Measurements from ENCODE around the gene MUS81. TPM values are rescaled to one million over a fixed set of nuclear protein-coding genes. Genes with fewer than 3 reads are reported as not detected.

The MUS81 gene
- total and polyA plus RNA-seq, 9 donors = 15.9 to 87.0 (median 55.7) TPM

GRCh38 chr11:65900899-65901180 lies 40.6 kb downstream of the MUS81 start:
- Histone ChIP-seq H3K27me3 (peaks cover 4% of the 10 kb centered on the region), H3K4me1 (ENCODE audit: insufficient read depth) (peaks cover 2% of the 10 kb centered on the region), H3K9me3 (no peaks in the 10 kb centered on the region), H3K27ac (no peak overlapping the region), H3K36me3 (no peaks in the 10 kb centered on the region), H3K4me3 (no peak overlapping the region)
- no peak for DNase-seq
- TF ChIP-seq POLR2A (IDR thresholded peaks at IDR 0.05) = no peak
- no peak for TF ChIP-seq CTCF (IDR thresholded peaks at IDR 0.05)
- no peak for TF ChIP-seq EP300 (IDR thresholded peaks at IDR 0.05)
- WGBS, 3 donors = 62 to 66% (median 64%) methylated on average over 11 of the region's 11 CpGs
- intact Hi-C loops (cut with DNase I) = no loop called here

DNA sequence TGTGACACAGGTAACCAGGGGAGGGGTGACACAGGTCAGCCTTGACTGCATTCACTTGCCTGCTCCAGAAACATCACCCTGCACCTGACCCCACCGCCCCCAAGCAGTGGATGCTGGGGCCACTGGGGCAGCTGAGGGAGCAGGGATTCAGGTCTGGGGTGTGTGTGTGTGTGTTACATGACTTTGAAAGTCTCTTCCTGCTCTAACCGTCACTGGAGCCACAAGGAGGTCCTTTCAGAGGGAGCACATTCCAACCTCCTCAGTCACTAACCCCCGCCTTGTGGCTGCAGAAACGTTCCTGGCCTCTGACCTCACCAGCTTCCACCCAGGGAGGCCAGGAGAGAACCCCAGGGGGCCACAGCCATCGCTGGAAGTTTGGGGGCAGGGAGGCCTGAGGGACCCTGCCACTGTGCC lies 42.8 kb downstream of the MUS81 start:
- no peak overlapping the region for H3K27ac ChIP-seq
- peaks cover 4% of the 10 kb centered on the region for H3K27me3 ChIP-seq
- H3K36me3 ChIP-seq = no peaks in the 10 kb centered on the region
- H3K9me3 ChIP-seq = no peaks in the 10 kb centered on the region
- H3K4me1 ChIP-seq (ENCODE audit: insufficient read depth) = peaks cover 2% of the 10 kb centered on the region
- intact Hi-C loops (cut with DNase I) = no loop called here
- no peak for DNase-seq
- no peak for TF ChIP-seq POLR2A (IDR thresholded peaks at IDR 0.05)
- TF ChIP-seq CTCF (IDR thresholded peaks at IDR 0.05) = no peak
- no peak overlapping the region for H3K4me3 ChIP-seq
- 18 to 31% (median 25%) methylated on average over 5 of the region's 5 CpGs for WGBS, 3 donors

DNA sequence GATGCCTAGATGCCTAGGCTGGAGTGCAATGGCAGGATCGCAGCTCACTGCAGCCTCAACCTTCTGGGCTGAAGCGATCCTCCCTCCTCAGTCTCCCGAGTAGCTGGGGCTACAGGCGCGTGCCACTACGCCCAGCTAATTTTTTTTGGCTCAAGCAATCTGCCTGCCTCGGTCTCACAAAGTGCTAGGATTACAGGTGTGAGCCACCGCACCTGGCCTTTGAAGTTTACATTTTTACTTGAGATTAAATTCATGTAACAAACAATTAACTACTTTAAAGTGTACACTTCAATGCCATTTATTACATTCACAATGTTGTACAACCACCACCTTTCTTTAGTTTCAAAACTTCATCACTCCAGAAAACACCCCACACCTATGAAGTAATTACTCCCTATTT lies 43.5 kb downstream of the MUS81 start:
- intact Hi-C loops (cut with DNase I) = no loop called here
- H3K4me3 ChIP-seq = no peak overlapping the region
- 71 to 76% (median 73%) methylated on average over 8 of the region's 8 CpGs for WGBS, 3 donors
- H3K27me3 ChIP-seq = peaks cover 3% of the 10 kb centered on the region
- TF ChIP-seq EP300 (IDR thresholded peaks at IDR 0.05) (no peak), CTCF (IDR thresholded peaks at IDR 0.05) (no peak), POLR2A (IDR thresholded peaks at IDR 0.05) (no peak)
- H3K36me3 ChIP-seq = no peaks in the 10 kb centered on the region
- H3K4me1 ChIP-seq (ENCODE audit: insufficient read depth) = peaks cover 2% of the 10 kb centered on the region
- DNase-seq = no peak
- H3K9me3 ChIP-seq = no peaks in the 10 kb centered on the region
- no peak overlapping the region for H3K27ac ChIP-seq

DNA sequence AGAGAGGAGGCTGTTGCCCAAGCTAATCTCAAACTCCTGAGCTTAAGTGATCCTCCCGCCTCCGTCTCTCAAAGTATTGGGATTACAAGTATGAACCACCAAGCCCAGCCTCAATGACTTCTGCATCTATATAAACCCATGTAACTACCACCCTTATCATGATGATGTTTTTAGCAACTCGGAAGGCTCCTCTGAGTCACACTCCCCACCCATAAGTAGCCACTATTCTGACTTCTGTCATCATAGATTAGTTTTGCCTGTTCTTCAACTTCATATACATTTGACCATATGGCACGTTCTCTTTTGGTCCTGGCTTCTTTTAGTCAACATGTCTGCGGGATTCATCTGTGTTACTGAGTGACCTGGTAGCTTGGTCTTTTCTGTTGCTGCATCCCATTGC lies 46.4 kb downstream of the MUS81 start:
- TF ChIP-seq CTCF (IDR thresholded peaks at IDR 0.05) = no peak
- TF ChIP-seq EP300 (IDR thresholded peaks at IDR 0.05) = no peak
- no peak for TF ChIP-seq POLR2A (IDR thresholded peaks at IDR 0.05)
- 81 to 89% (median 84%) methylated on average over 5 of the region's 5 CpGs for WGBS, 3 donors
- DNase-seq = no peak
- intact Hi-C loops (cut with DNase I) = no loop called here
- Histone ChIP-seq H3K36me3 (no peaks in the 10 kb centered on the region), H3K4me3 (no peak overlapping the region), H3K4me1 (ENCODE audit: insufficient read depth) (peaks cover 4% of the 10 kb centered on the region), H3K9me3 (no peaks in the 10 kb centered on the region), H3K27me3 (no peaks in the 10 kb centered on the region), H3K27ac (no peak overlapping the region)

DNA sequence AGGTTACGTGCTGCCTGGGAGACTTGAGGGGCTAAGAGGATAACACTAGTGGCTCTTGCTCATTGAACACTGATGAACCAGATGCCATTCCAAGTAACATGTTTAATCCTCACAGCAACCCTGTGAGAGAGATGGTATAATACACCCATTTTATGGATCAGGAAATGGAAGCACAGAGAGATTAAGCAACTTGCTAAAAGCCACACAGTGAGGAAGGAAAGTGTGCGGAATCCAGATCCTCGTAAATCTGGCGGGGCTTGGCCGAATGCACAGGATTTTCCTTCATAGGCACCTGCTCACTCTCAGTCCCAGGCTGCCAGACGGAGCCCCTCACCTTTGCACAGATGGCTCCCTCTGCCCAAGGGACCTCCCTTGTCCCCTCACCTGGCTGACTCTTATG lies 47.6 kb downstream of the MUS81 start:
- Histone ChIP-seq H3K4me3 (no peak overlapping the region), H3K9me3 (no peaks in the 10 kb centered on the region), H3K27ac (no peak overlapping the region), H3K36me3 (no peaks in the 10 kb centered on the region), H3K4me1 (ENCODE audit: insufficient read depth) (peaks cover 10% of the 10 kb centered on the region), H3K27me3 (no peaks in the 10 kb centered on the region)
- intact Hi-C loops (cut with DNase I) = no loop called here
- TF ChIP-seq POLR2A (IDR thresholded peaks at IDR 0.05) (no peak), EP300 (IDR thresholded peaks at IDR 0.05) (no peak), CTCF (IDR thresholded peaks at IDR 0.05) (no peak)
- no peak for DNase-seq
- WGBS, 3 donors = 70 to 81% (median 79%) methylated on average over 6 of the region's 6 CpGs

Measured in ovary (tissue), 9 donors.